Breast epithelium (tissue), 4 donors: ENCODE results near the gene CFAP251. TPM values are rescaled to one million over a fixed set of nuclear protein-coding genes. Genes with fewer than 3 reads are reported as not detected.

ENCODE experiments used
- DNase-seq, 2 donors: peaks; one replicate each; pipeline ENCODE4 v3.0.0-alpha.2; 2019; ENCODE audit warnings: low spot score in 2 of 2
- H3K27ac ChIP-seq, 2 donors: fragments of 200-600 bp; sonication (generic) in 1 of 2; one replicate each; pipeline ENCODE4 v1.5.1; 2016 to 2019; ENCODE audit warnings: mild to moderate bottlenecking in 1 of 2
- H3K27me3 ChIP-seq, 2 donors: fragments of 200-600 bp; sonication (generic) in 1 of 2; one replicate each; pipeline versions ENCODE4 v1.5.1 to v1.6.0; 2017 to 2019; ENCODE audit warnings: control low read depth in 1 of 2, mild to moderate bottlenecking in 1 of 2
- H3K36me3 ChIP-seq: fragments of 200-600 bp; one replicate; pipeline ENCODE4 v1.5.1; 2019
- H3K4me1 ChIP-seq, 2 donors: fragments of 200-600 bp; sonication (generic); one replicate each; pipeline ENCODE4 v1.5.1; 2016 to 2019; ENCODE audit warnings: control low read depth in 1 of 2
- H3K4me3 ChIP-seq, 3 donors: fragments of 200-600 bp; sonication (generic); 1 replicate in 2 of 3; 2 replicates in 1 of 3; pipeline ENCODE4 v1.5.1; 2016 to 2019; ENCODE audit warnings: mild to moderate bottlenecking in 3 of 3, moderate library complexity in 2 of 3
- H3K9me3 ChIP-seq, 2 donors: fragments of 200-600 bp; sonication (generic) in 1 of 2; one replicate each; pipeline ENCODE4 v1.5.1; 2016 to 2019; ENCODE audit warnings: control low read depth in 1 of 2
- POLR2A ChIP-seq: fragments of 450-650 bp; IDR thresholded peaks from one replicate; pipeline ENCODE4 v1.6.1; 2016; ENCODE audit warnings: antibody characterized with exemption, mild to moderate bottlenecking, moderate library complexity
- POLR2AphosphoS5 ChIP-seq, 3 donors: sonication (generic); formaldehyde crosslinking; IDR thresholded peaks; one replicate each; pipeline ENCODE4 v1.6.1; 2017; ENCODE audit warnings: antibody characterized with exemption in 3 of 3
- intact Hi-C: fragments of 100-400 bp; cut with DNase I; formaldehyde crosslinking; loops from one replicate; pipeline ENCODE4 v1.15.1; 2023; ENCODE audit warnings: low total_unique reads
- total RNA-seq, 3 donors: library from RNA; depleted of rRNA; stranded (reverse); fragments of >200 nt; gene quantifications; one replicate each; pipeline ENCODE4 v1.1.0, GENCODE V29; 2016
- TF ChIP-seq, protein P1 (sequence below), 3 donors: fragments of 450-650 bp; IDR thresholded peaks; one replicate each; pipeline ENCODE4 v1.5.1; 2016 to 2017; ENCODE audit warnings: antibody characterized with exemption in 3 of 3, mild to moderate bottlenecking in 3 of 3, moderate library complexity in 3 of 3

Gene CFAP251
- total RNA-seq, 3 donors from 2014 or later: 4.8 to 8.2 (median 6.7) TPM

DNA sequence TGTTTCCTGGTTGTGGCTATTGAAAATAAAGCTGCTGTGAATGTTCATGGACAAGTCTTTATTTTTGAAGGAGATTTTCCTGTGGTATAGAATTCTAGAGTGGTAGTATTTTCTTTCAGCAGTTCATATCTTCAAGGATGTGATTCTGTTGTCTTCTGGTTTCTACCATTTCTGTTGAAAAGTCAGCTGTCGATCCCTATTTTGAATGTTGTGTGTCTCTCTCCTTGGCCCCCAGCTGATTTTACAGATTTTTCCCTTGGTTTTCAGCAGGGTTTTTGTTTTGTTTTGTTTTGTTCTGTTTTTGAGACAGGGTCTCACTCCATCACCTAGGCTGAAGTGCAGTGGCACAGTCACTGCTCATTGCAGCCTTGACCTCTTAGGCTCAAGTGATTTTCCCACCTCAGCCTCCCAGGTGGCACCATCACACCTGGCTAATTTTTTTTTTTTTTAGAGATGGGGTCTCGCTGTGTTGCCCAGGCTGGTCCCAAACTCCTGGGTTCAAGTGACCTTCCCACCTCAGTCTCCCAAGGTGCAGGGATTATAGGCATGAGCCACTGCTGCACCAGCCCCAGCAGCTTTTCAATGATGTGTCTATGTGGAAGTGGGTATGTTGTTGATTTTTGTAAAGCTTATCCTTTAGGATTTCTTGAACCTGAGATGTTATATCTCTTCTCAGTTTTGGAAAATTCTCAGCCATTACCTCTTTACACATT, 28.1 kb downstream of the CFAP251 start:
- Histone ChIP-seq H3K4me3 (no peak overlapping the region), H3K4me1 (no peaks in the 10 kb centered on the region), H3K27ac (no peak overlapping the region), H3K36me3 (no peaks in the 10 kb centered on the region), H3K9me3 (no peaks in the 10 kb centered on the region), H3K27me3 (no peaks in the 10 kb centered on the region)
- DNase-seq: no peak
- no peak for TF ChIP-seq POLR2AphosphoS5 (IDR thresholded peaks at IDR 0.05)
- TF ChIP-seq, protein P1, sequence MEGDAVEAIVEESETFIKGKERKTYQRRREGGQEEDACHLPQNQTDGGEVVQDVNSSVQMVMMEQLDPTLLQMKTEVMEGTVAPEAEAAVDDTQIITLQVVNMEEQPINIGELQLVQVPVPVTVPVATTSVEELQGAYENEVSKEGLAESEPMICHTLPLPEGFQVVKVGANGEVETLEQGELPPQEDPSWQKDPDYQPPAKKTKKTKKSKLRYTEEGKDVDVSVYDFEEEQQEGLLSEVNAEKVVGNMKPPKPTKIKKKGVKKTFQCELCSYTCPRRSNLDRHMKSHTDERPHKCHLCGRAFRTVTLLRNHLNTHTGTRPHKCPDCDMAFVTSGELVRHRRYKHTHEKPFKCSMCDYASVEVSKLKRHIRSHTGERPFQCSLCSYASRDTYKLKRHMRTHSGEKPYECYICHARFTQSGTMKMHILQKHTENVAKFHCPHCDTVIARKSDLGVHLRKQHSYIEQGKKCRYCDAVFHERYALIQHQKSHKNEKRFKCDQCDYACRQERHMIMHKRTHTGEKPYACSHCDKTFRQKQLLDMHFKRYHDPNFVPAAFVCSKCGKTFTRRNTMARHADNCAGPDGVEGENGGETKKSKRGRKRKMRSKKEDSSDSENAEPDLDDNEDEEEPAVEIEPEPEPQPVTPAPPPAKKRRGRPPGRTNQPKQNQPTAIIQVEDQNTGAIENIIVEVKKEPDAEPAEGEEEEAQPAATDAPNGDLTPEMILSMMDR (IDR thresholded peaks at IDR 0.05): no peak
- TF ChIP-seq POLR2A: no peak
- intact Hi-C loops: no loop called here

DNA sequence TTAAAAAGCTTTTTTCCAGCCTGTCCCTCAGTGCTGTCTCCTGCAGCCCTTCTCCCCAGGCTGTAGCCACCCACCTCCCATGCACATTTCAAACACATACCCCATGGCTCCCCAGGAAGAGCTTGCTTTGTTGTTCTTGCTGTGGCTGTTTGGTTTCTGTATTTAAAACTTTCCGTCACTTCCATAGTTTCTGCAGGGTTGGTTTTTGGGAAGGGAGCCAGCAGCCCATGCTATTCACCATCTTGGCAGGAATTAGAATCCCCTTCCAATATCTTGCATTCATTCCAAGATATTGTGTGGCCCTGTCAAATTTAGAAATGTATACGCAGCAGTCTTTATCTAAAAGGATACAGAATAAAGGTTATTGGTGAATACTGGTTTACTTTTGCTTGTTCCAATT, 29.6 kb downstream of the CFAP251 start:
- no peaks in the 10 kb centered on the region for H3K27me3 ChIP-seq
- no peak overlapping the region for H3K27ac ChIP-seq
- no peaks in the 10 kb centered on the region for H3K9me3 ChIP-seq
- H3K4me1 ChIP-seq: no peaks in the 10 kb centered on the region
- no peak for DNase-seq
- no peak overlapping the region for H3K4me3 ChIP-seq
- TF ChIP-seq POLR2AphosphoS5 (IDR thresholded peaks at IDR 0.05): no peak
- no peak for TF ChIP-seq POLR2A
- TF ChIP-seq, protein P1 (IDR thresholded peaks at IDR 0.05): no peak
- H3K36me3 ChIP-seq: no peaks in the 10 kb centered on the region
- intact Hi-C loops: no loop called here

DNA sequence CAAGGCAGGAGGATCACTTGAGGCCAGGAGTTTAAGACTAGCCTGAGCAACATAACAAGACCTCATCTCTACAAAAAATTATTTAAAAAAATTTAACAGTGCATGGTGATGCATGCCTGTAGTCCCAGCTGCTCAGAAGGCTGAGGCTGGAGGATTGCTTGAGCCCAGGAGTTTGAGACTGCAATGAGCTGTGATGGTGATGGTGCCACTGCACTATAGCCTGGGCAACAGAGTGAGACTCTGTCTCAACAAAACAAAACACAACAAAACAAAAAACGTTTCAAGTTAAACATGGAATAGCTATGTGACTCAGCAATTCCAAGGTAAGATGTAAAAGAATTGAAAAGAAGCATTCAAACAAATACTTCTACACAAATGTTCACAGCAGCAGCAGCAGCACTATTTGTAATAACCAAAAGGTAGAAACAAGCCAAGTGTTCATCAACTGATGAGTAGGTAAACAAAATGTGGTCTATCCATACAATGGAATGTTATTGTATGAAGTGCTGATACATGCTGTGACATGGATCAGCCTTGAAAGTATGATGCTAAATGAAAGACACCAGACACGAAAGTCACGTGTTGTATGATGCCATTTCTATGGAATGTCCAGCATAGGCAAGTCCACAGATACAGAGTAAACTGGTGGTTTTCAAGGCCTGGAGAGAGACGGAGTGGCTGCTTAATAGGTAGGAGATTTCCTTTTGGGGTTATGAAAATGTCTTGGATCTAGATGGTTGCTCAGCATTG, 31.4 kb downstream of the CFAP251 start:
- no peak overlapping the region for H3K4me3 ChIP-seq
- H3K27me3 ChIP-seq: no peaks in the 10 kb centered on the region
- H3K36me3 ChIP-seq: no peaks in the 10 kb centered on the region
- H3K4me1 ChIP-seq: no peaks in the 10 kb centered on the region
- no peaks in the 10 kb centered on the region for H3K9me3 ChIP-seq
- TF ChIP-seq, protein P1 (IDR thresholded peaks at IDR 0.05): no peak
- no peak for TF ChIP-seq POLR2A
- TF ChIP-seq POLR2AphosphoS5 (IDR thresholded peaks at IDR 0.05): no peak
- no peak overlapping the region for H3K27ac ChIP-seq
- intact Hi-C loops: no loop called here
- DNase-seq: no peak

DNA sequence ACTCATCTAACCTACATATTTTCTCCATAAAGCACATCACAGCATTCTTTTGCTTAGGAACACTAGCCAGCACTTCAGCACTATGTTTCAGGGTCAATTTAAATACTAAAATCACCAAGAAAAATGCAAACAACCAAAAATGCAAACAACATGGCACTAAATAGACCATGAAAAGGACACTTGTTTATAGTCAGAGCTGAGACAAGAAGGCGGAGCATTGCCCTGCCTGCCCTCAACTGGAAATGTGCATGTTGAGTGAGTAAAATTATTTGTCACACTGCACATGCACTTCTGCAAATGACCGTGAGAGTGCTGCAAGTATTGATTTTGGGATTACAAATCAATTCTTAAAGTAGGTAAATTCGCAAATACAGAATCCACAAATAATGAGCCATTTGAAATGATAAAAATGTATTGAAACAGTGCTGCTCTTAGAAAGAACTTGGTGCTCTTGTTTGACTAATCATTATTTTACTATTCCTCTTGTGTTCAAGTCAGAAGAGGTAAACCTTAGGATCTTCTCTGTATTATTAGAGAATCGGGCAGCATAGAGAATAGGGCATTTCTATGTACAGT, 34.8 kb downstream of the CFAP251 start:
- no peak overlapping the region for H3K27ac ChIP-seq
- no peaks in the 10 kb centered on the region for H3K27me3 ChIP-seq
- no peak for TF ChIP-seq POLR2A
- TF ChIP-seq POLR2AphosphoS5 (IDR thresholded peaks at IDR 0.05): no peak
- TF ChIP-seq, protein P1 (IDR thresholded peaks at IDR 0.05): no peak
- intact Hi-C loops: no loop called here
- no peak overlapping the region for H3K4me3 ChIP-seq
- DNase-seq: no peak
- H3K9me3 ChIP-seq: no peaks in the 10 kb centered on the region
- no peaks in the 10 kb centered on the region for H3K36me3 ChIP-seq
- H3K4me1 ChIP-seq: no peaks in the 10 kb centered on the region

DNA sequence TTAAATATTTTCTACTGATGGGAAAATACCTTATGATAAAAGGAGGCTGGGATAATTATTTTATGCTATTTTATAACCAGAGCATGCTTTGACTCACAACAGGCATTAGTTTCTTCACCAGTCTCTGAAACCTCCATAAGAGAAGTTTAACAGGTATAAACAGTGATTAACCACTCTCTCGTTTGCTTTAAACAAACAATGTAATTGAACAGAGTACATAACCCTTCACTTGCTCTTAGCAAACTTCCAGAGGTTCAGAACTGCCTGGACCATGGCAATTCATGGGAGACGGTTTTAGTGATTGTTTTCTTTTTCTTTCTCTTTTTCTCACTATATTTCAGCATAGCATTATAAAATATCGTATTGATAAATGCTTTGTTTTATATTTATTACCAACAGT, 35.3 kb downstream of the CFAP251 start:
- DNase-seq: no peak
- intact Hi-C loops: no loop called here

More for the DNA sequence above, 35.3 kb downstream of the CFAP251 start:
- TF ChIP-seq POLR2AphosphoS5 (IDR thresholded peaks at IDR 0.05) (no peak), POLR2A (no peak)
- TF ChIP-seq, protein P1 (IDR thresholded peaks at IDR 0.05): no peak
- H3K9me3 ChIP-seq: no peaks in the 10 kb centered on the region
- H3K36me3 ChIP-seq: no peaks in the 10 kb centered on the region
- no peaks in the 10 kb centered on the region for H3K27me3 ChIP-seq
- no peak overlapping the region for H3K4me3 ChIP-seq
- no peak overlapping the region for H3K27ac ChIP-seq
- no peaks in the 10 kb centered on the region for H3K4me1 ChIP-seq
